A673 (cell line): ENCODE results near the gene LRRN2.

Experiments
- EZH2 ChIP-seq: fragments of 200-600 bp; sonication (generic); IDR thresholded peaks from 2 replicates; pipeline ENCODE4 v1.6.1; 2017; ENCODE audit warnings: borderline replicate concordance, low read depth, mild to moderate bottlenecking, mixed read lengths, antibody characterized with exemption, low read length; ENCODE audit not compliant: poor library complexity, severe bottlenecking
- TF ChIP-seq, protein P1 (sequence below): fragments of 300-800, 200-600 bp; sonication (generic); conservative IDR thresholded peaks from 2 replicates; pipeline ENCODE4 v1.5.1; 2017; ENCODE audit warnings: low read depth, mild to moderate bottlenecking, antibody characterized with exemption, low read length, moderate library complexity, mixed read lengths

DNA sequence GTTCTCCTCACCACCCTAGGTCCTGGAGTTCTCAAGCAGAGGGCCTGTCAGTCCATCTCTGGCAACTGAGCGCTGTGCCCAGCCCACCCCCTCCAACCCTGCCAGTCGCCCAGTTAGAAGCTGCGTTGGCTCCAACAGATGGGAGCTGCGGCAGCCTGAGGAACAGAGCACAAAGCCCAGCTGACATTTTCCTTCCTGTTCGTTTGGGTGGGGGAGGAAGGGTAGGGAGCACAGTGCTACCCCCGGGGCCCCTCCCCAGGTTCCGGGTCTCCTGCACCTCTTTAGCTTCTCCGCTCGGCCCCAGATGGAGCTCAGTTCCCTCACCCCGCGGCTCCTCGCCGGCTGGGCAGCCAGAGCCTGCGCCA lies 1.4 kb downstream of the LRRN2 start:
- TF ChIP-seq, protein P1, sequence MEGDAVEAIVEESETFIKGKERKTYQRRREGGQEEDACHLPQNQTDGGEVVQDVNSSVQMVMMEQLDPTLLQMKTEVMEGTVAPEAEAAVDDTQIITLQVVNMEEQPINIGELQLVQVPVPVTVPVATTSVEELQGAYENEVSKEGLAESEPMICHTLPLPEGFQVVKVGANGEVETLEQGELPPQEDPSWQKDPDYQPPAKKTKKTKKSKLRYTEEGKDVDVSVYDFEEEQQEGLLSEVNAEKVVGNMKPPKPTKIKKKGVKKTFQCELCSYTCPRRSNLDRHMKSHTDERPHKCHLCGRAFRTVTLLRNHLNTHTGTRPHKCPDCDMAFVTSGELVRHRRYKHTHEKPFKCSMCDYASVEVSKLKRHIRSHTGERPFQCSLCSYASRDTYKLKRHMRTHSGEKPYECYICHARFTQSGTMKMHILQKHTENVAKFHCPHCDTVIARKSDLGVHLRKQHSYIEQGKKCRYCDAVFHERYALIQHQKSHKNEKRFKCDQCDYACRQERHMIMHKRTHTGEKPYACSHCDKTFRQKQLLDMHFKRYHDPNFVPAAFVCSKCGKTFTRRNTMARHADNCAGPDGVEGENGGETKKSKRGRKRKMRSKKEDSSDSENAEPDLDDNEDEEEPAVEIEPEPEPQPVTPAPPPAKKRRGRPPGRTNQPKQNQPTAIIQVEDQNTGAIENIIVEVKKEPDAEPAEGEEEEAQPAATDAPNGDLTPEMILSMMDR = no peak
- no peak for TF ChIP-seq EZH2
